Liver (tissue), 9 donors: ENCODE results near the gene MIEF2. TPM values are rescaled to one million over a fixed set of nuclear protein-coding genes. Genes with fewer than 3 reads are reported as not detected.

Source experiments
- DNase-seq: peaks from one replicate; pipeline ENCODE4 v3.0.0-alpha.2; 2017; ENCODE audit warnings: low spot score
- H3K27ac ChIP-seq, 2 donors: one replicate each; pipeline ENCODE4 v1.7.0; 2013; ENCODE audit warnings: inconsistent platforms in 2 of 2, low read length in 2 of 2, control low read depth in 1 of 2, low read depth in 1 of 2, mild to moderate bottlenecking in 1 of 2
- H3K27me3 ChIP-seq, 4 donors: one replicate each; pipeline versions ENCODE4 v1.6.1 to v1.7.0; 2013; ENCODE audit warnings: low read length in 3 of 4, inconsistent platforms in 1 of 4, mild to moderate bottlenecking in 1 of 4, moderate library complexity in 1 of 4; ENCODE audit not compliant: control insufficient read depth in 4 of 4, insufficient read depth in 4 of 4
- H3K36me3 ChIP-seq, 4 donors: one replicate each; pipeline versions ENCODE4 v1.6.1 to v1.7.0; 2013; ENCODE audit warnings: low read length in 3 of 4, mild to moderate bottlenecking in 3 of 4, low read depth in 1 of 4, moderate library complexity in 1 of 4; ENCODE audit not compliant: control insufficient read depth in 4 of 4, insufficient read depth in 3 of 4
- H3K4me1 ChIP-seq, 4 donors: one replicate each; pipeline versions ENCODE4 v1.6.1 to v1.7.0; 2013; ENCODE audit warnings: low read length in 3 of 4, mild to moderate bottlenecking in 3 of 4, moderate library complexity in 1 of 4; ENCODE audit not compliant: control insufficient read depth in 4 of 4, insufficient read depth in 4 of 4
- H3K4me3 ChIP-seq, 3 donors: one replicate each; pipeline versions ENCODE4 v1.6.1 to v1.7.0; 2013; ENCODE audit warnings: low read length in 3 of 3, control low read depth in 1 of 3, low read depth in 1 of 3, mild to moderate bottlenecking in 1 of 3
- H3K9ac ChIP-seq, 2 donors: one replicate each; pipeline ENCODE4 v1.7.0; 2013; ENCODE audit warnings: low read length in 2 of 2, mild to moderate bottlenecking in 2 of 2, moderate library complexity in 2 of 2, control low read depth in 1 of 2, low read depth in 1 of 2
- H3K9me3 ChIP-seq, 4 donors: one replicate each; pipeline versions ENCODE4 v1.6.1 to v1.7.0; 2013; ENCODE audit warnings: low read length in 3 of 4; ENCODE audit not compliant: control insufficient read depth in 4 of 4
- ATF3 ChIP-seq: IDR thresholded peaks from 2 replicates; pipeline ENCODE4 v1.6.1; 2016; ENCODE audit warnings: antibody characterized with exemption
- CTCF ChIP-seq: fragments of 150-350 bp; IDR thresholded peaks from 2 replicates; pipeline ENCODE4 v1.5.1; 2017; ENCODE audit warnings: improper control_type of control experiment, low read depth, low read length; ENCODE audit not compliant: missing input control
- EGR1 ChIP-seq, 2 donors: IDR thresholded peaks; 2 replicates each; pipeline ENCODE4 v1.6.1; 2016 to 2018; ENCODE audit warnings: antibody characterized with exemption in 2 of 2, low read depth in 2 of 2
- FOXA1 ChIP-seq: IDR thresholded peaks from 2 replicates; pipeline ENCODE4 v1.6.1; 2016; ENCODE audit warnings: antibody characterized with exemption
- GABPA ChIP-seq, 2 donors: IDR thresholded peaks in 1 of 2; conservative IDR thresholded peaks in 1 of 2; 2 replicates each; pipeline ENCODE4 v1.6.1; 2016; ENCODE audit warnings: antibody characterized with exemption in 2 of 2, mild to moderate bottlenecking in 1 of 2, moderate library complexity in 1 of 2
- HNF4A ChIP-seq, 2 donors: conservative IDR thresholded peaks; 2 replicates each; pipeline ENCODE4 v1.6.1; 2016; ENCODE audit warnings: antibody characterized with exemption in 2 of 2, mild to moderate bottlenecking in 2 of 2
- HNF4G ChIP-seq: IDR thresholded peaks from 2 replicates; pipeline ENCODE4 v1.6.1; 2016; ENCODE audit warnings: antibody characterized with exemption
- MAX ChIP-seq: IDR thresholded peaks from 2 replicates; pipeline ENCODE4 v1.6.1; 2016; ENCODE audit warnings: antibody characterized with exemption
- RAD21 ChIP-seq, 2 donors: IDR thresholded peaks; 2 replicates each; pipeline ENCODE4 v1.6.1; 2016; ENCODE audit warnings: antibody characterized with exemption in 2 of 2, mild to moderate bottlenecking in 2 of 2
- RXRA ChIP-seq, 2 donors: IDR thresholded peaks; 2 replicates each; pipeline ENCODE4 v1.6.1; 2017 to 2018; ENCODE audit warnings: antibody characterized with exemption in 2 of 2, mild to moderate bottlenecking in 1 of 2
- SP1 ChIP-seq: IDR thresholded peaks from 2 replicates; pipeline ENCODE4 v1.6.1; 2018; ENCODE audit warnings: antibody characterized with exemption, mild to moderate bottlenecking
- TAF1 ChIP-seq: conservative IDR thresholded peaks from 2 replicates; pipeline ENCODE4 v1.6.1; 2016; ENCODE audit warnings: antibody characterized with exemption, mild to moderate bottlenecking
- YY1 ChIP-seq: IDR thresholded peaks from 2 replicates; pipeline ENCODE4 v1.6.1; 2016; ENCODE audit warnings: antibody characterized with exemption, mild to moderate bottlenecking
- ZBTB33 ChIP-seq: IDR thresholded peaks from 2 replicates; pipeline ENCODE4 v1.6.1; 2016; ENCODE audit warnings: antibody characterized with exemption
- WGBS: extraction: QIAGEN DNeasy Blood & Tissue Kit; methylation state at CpG from one replicate; pipeline ENCODE4 v1.1.7; 2013; 5-methylcytosine and 5-hydroxymethylcytosine counted together
- polyA plus RNA-seq, 2 donors: library from polyadenylated mRNA; stranded (reverse) in 1 of 2; unstranded in 1 of 2; fragments of 200-250 nt in 1 of 2; fragments of >200 nt in 1 of 2; fragmentation: Nextera tagmentation in 1 of 2; extraction: Ambion mirVana in 1 of 2; gene quantifications; one replicate each; pipeline versions ENCODE4 v1.2.1 to v1.2.3, GENCODE V29; 2013 to 2015
- total RNA-seq, 2 donors: library from RNA; depleted of rRNA; stranded (reverse); fragments of >200 nt; gene quantifications; one replicate each; pipeline ENCODE4 v1.2.3, GENCODE V29; 2014
- donor health status: healthy.
- donor health status: healthy.
- donor health status: healthy.
- donor health status: healthy.
- donor health status: healthy.

The MIEF2 gene
- total and polyA plus RNA-seq, 4 donors: 4.1 to 11.1 (median 6.6) TPM

- no peak for TF ChIP-seq RAD21 (IDR thresholded peaks at IDR 0.05)
- TF ChIP-seq HNF4A (conservative IDR thresholded peaks at IDR 0.05): no peak
- TF ChIP-seq TAF1: no peak
- TF ChIP-seq YY1: no peak
- TF ChIP-seq ZBTB33: no peak
- TF ChIP-seq GABPA (IDR thresholded peaks at IDR 0.05 in 1 of 2, conservative IDR thresholded peaks at IDR 0.05 in 1 of 2): no peak
- no peak for TF ChIP-seq SP1
Measured at GRCh38 chr17:18253187-18253884, 7.1 kb upstream of the MIEF2 start (continued).

- H3K9ac ChIP-seq: no peak overlapping the region
- no peak for TF ChIP-seq HNF4G
- no peak for TF ChIP-seq MAX
- no peak for TF ChIP-seq CTCF
- TF ChIP-seq FOXA1: no peak
- TF ChIP-seq ATF3: no peak
- TF ChIP-seq EGR1 (IDR thresholded peaks at IDR 0.05; ENCODE audit: low read depth in 2 of 2): no peak
- no peak for TF ChIP-seq SP1
- TF ChIP-seq RXRA (IDR thresholded peaks at IDR 0.05): no peak
- TF ChIP-seq HNF4A (conservative IDR thresholded peaks at IDR 0.05): no peak
- TF ChIP-seq ZBTB33: no peak
- H3K4me3 ChIP-seq: no peak overlapping the region
- no peak for DNase-seq
- WGBS: 96% methylated on average over 27 of the region's 27 CpGs
- peaks cover 11 to 28% (median 17%) of the 10 kb centered on the region in 4 donors for H3K4me1 ChIP-seq
- no peaks in the 10 kb centered on the region for H3K27me3 ChIP-seq
- H3K36me3 ChIP-seq: peaks cover 14 to 41% (median 36%) of the 10 kb centered on the region in 4 donors
- H3K9me3 ChIP-seq: no peaks in the 10 kb centered on the region
- H3K27ac ChIP-seq: no peak overlapping the region
Measured at GRCh38 chr17:18253947-18254821, 6.3 kb upstream of the MIEF2 start.
